ENCODE measurements around the gene RALGDS.

Gene RALGDS

DNA sequence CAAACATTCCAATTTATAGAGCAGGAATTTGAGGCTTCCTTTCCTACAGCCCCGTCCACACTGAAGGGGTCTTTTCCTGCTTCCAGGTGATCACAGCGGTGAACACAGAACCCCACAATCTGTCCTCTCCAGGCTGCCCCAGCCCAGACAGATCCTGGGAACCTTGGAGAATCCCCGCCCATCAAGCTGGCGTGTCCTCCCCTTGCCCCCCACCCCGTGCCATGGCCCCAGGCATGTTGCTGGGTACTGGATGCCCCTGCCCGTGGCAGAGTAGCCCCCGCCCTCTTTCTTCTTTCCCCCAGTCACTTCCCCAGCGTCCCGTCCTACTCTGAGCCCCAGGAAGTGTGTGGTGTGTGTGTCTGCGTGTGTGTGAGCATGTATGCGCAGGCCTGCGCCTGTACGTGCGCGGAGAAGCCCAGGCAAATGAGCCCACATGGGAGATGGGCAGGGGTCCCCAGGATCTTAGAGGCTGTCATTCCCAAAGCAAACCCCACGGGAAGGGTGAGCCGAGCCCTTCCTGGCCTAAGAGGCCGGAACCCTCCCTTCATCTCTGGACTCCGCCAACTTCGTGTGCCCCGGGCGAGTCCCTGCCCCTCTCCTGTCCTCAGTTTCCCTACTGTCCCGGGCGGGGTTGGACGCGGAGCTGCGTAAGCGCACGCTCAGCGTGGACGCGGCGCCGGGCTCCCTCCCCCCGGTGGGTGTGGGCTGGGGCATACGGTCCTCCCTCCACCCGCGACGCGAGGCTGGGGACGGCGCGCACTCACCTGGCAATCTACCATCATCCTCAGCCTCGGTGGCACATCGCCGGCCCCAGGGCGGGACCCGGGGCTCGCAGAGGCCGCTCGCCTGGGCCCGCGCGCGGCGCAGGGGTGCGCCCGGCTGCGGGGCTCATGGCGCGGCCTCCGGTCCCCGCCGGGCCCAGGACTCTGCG lies 27.4 kb upstream of the RALGDS start (continued):
- TF ChIP-seq ZNF843 (tag by site-specific recombination; IDR thresholded peaks at IDR 0.05): no peak
- no peak for TF ChIP-seq ZNF626 (tag by site-specific recombination; IDR thresholded peaks at IDR 0.05)
- no peak for TF ChIP-seq ZBTB17 (tag by site-specific recombination; IDR thresholded peaks at IDR 0.05)
- peak; percentile 19; the same call in 1 of the 2 replicates for TF ChIP-seq ZNF391 (tag by site-specific recombination; IDR thresholded peaks at IDR 0.05; ENCODE audit: borderline replicate concordance, low read depth)
- TF ChIP-seq HOXA7 (CRISPR knock-in tag; IDR thresholded peaks at IDR 0.05; ENCODE audit: borderline replicate concordance): no peak
- TF ChIP-seq ZNF777 (tag by site-specific recombination; IDR thresholded peaks at IDR 0.05; ENCODE audit: borderline replicate concordance): no peak
- TF ChIP-seq, protein P1, sequence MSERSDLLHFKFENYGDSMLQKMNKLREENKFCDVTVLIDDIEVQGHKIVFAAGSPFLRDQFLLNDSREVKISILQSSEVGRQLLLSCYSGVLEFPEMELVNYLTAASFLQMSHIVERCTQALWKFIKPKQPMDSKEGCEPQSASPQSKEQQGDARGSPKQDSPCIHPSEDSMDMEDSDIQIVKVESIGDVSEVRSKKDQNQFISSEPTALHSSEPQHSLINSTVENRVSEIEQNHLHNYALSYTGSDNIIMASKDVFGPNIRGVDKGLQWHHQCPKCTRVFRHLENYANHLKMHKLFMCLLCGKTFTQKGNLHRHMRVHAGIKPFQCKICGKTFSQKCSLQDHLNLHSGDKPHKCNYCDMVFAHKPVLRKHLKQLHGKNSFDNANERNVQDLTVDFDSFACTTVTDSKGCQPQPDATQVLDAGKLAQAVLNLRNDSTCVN (tag by site-specific recombination; optimal IDR thresholded peaks at IDR 0.05): peak; percentile 32
- no peak for TF ChIP-seq BCL11B (tag by site-specific recombination; IDR thresholded peaks at IDR 0.05; ENCODE audit: low read depth)
- TF ChIP-seq, protein P2, sequence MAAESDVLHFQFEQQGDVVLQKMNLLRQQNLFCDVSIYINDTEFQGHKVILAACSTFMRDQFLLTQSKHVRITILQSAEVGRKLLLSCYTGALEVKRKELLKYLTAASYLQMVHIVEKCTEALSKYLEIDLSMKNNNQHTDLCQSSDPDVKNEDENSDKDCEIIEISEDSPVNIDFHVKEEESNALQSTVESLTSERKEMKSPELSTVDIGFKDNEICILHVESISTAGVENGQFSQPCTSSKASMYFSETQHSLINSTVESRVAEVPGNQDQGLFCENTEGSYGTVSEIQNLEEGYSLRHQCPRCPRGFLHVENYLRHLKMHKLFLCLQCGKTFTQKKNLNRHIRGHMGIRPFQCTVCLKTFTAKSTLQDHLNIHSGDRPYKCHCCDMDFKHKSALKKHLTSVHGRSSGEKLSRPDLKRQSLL (tag by site-specific recombination; IDR thresholded peaks at IDR 0.05): no peak
- peak; percentile 31; the same call in 1 of the 2 replicates for TF ChIP-seq GLIS2 (tag by site-specific recombination; IDR thresholded peaks at IDR 0.05)
- peak; percentile 40; the same call in 1 of the 2 replicates for TF ChIP-seq SP3 (tag by site-specific recombination; IDR thresholded peaks at IDR 0.05)
- peak; percentile 66 for TF ChIP-seq SP2 (tag by site-specific recombination; IDR thresholded peaks at IDR 0.05)
- TF ChIP-seq ZNF76 (tag by site-specific recombination; IDR thresholded peaks at IDR 0.05; ENCODE audit: borderline replicate concordance, low read depth): no peak; the same call in 1 of the 2 replicates
- peak; percentile 12; the same call in 1 of the 2 replicates for TF ChIP-seq SP7 (tag by site-specific recombination; IDR thresholded peaks at IDR 0.05)
- TF ChIP-seq, protein P3, sequence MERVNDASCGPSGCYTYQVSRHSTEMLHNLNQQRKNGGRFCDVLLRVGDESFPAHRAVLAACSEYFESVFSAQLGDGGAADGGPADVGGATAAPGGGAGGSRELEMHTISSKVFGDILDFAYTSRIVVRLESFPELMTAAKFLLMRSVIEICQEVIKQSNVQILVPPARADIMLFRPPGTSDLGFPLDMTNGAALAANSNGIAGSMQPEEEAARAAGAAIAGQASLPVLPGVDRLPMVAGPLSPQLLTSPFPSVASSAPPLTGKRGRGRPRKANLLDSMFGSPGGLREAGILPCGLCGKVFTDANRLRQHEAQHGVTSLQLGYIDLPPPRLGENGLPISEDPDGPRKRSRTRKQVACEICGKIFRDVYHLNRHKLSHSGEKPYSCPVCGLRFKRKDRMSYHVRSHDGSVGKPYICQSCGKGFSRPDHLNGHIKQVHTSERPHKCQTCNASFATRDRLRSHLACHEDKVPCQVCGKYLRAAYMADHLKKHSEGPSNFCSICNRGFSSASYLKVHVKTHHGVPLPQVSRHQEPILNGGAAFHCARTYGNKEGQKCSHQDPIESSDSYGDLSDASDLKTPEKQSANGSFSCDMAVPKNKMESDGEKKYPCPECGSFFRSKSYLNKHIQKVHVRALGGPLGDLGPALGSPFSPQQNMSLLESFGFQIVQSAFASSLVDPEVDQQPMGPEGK (tag by site-specific recombination; IDR thresholded peaks at IDR 0.05): peak; percentile 65
- no peak for TF ChIP-seq ZFHX2 (tag by site-specific recombination; conservative IDR thresholded peaks at IDR 0.05)
- TF ChIP-seq ZNF302 (tag by site-specific recombination; IDR thresholded peaks at IDR 0.05; ENCODE audit: low read depth): no peak
- TF ChIP-seq ZNF350 (tag by site-specific recombination; IDR thresholded peaks at IDR 0.05): no peak

DNA sequence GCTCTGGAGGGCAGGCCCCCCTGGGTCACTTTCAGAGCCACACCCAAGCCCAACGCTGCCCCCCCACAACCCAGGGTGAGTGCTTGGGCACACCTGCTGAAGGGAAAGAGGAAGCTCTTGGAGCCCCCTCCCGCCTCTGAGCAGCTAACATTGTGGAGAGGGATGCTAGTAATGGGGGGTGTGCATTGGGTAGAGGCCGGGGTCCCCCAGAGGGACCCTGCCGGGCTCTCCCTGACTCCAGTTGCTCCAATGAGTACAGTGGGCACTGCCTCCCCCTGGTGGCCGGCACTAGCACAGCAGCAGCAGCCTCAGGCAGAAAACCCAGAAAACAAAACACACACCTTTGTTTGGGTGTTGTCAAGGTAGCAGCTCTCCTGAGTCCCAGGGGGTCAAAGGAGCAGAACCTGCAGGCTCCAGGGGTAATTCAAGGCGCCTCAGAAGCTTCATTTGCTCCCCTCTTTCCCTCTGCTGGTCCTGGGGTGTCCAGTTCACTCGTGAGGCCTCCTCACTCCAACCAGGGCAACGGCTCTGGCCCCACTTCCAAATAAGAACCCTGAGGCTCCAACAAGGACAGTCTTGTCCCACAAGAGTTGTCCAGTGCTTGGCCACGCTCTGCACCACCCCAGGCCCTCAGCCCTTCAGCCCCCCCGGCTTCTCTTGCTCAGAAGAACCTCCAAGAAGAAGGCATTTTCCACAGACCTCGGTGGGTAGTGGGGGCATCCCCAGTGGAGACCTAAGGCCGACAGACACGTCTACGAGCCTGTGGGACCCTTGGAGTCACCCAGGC lies 26.6 kb upstream of the RALGDS start:
- H3K4me1 ChIP-seq (ENCODE audit: control insufficient read depth, insufficient read depth, low read length): peaks cover 3% of the 10 kb centered on the region; the same call in 1 of the 2 replicates
- ChIA-PET CTCF (interaction anchor here (0.6 to 7.8 kb wide), 45 partner anchors 10 to 1669 kb away, joined by 3 to 342 read pairs (median 5); partner anchors contain the start of gene GTF3C5), POLR2A (interaction anchor here (0.6 to 2.1 kb wide), 4 partner anchors 10 to 117 kb away, joined by 3 to 11 read pairs (median 4); partner anchors contain the start of gene GTF3C5)
- no peaks in the 10 kb centered on the region for H3K9me3 ChIP-seq (ENCODE audit: control insufficient read depth, insufficient read depth, low read depth, low read length)
- peak overlapping the region; percentile 64 for H3K4me3 ChIP-seq (ENCODE audit: low read depth, low read length)
- 0 out of 2 replicates have a peak overlapping the region, but pooled peaks have one; percentile 49 for H3K27ac ChIP-seq (ENCODE audit: extremely low read depth, low read depth, low read length)
- H3K36me3 ChIP-seq (ENCODE audit: control insufficient read depth in 2 of 2, insufficient read depth in 1 of 2, low read length in 2 of 2): no peaks in the 10 kb centered on the region
- TF ChIP-seq, protein P4, sequence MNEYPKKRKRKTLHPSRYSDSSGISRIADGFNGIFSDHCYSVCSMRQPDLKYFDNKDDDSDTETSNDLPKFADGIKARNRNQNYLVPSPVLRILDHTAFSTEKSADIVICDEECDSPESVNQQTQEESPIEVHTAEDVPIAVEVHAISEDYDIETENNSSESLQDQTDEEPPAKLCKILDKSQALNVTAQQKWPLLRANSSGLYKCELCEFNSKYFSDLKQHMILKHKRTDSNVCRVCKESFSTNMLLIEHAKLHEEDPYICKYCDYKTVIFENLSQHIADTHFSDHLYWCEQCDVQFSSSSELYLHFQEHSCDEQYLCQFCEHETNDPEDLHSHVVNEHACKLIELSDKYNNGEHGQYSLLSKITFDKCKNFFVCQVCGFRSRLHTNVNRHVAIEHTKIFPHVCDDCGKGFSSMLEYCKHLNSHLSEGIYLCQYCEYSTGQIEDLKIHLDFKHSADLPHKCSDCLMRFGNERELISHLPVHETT (tag by site-specific recombination; IDR thresholded peaks at IDR 0.05): no peak
- no peak for TF ChIP-seq MZF1 (tag by site-specific recombination; IDR thresholded peaks at IDR 0.05; ENCODE audit: borderline replicate concordance)
- peak; percentile 51 for TF ChIP-seq ZNF654 (tag by site-specific recombination; IDR thresholded peaks at IDR 0.05; ENCODE audit: low read depth)
- peak; percentile 85; the same call in 1 of the 2 replicates for TF ChIP-seq ZNF394 (tag by site-specific recombination; IDR thresholded peaks at IDR 0.05; ENCODE audit: borderline replicate concordance)
- TF ChIP-seq, protein P5, sequence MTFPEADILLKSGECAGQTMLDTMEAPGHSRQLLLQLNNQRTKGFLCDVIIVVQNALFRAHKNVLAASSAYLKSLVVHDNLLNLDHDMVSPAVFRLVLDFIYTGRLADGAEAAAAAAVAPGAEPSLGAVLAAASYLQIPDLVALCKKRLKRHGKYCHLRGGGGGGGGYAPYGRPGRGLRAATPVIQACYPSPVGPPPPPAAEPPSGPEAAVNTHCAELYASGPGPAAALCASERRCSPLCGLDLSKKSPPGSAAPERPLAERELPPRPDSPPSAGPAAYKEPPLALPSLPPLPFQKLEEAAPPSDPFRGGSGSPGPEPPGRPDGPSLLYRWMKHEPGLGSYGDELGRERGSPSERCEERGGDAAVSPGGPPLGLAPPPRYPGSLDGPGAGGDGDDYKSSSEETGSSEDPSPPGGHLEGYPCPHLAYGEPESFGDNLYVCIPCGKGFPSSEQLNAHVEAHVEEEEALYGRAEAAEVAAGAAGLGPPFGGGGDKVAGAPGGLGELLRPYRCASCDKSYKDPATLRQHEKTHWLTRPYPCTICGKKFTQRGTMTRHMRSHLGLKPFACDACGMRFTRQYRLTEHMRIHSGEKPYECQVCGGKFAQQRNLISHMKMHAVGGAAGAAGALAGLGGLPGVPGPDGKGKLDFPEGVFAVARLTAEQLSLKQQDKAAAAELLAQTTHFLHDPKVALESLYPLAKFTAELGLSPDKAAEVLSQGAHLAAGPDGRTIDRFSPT (tag by site-specific recombination; IDR thresholded peaks at IDR 0.05): 0 out of 2 replicates have a peak, but pooled peaks have one; percentile 37
- no peak for TF ChIP-seq ZFHX2 (tag by site-specific recombination; conservative IDR thresholded peaks at IDR 0.05)
- TF ChIP-seq ZNF174 (tag by site-specific recombination; IDR thresholded peaks at IDR 0.05): no peak
- TF ChIP-seq BCL11B (tag by site-specific recombination; IDR thresholded peaks at IDR 0.05; ENCODE audit: low read depth): 0 out of 2 replicates have a peak, but pooled peaks have one; percentile 15
- TF ChIP-seq KLF7 (tag by site-specific recombination; IDR thresholded peaks at IDR 0.05; ENCODE audit: borderline replicate concordance): peak; percentile 90
